ENCODE data around the gene SLC6A9.

SLC6A9 gene

DNA sequence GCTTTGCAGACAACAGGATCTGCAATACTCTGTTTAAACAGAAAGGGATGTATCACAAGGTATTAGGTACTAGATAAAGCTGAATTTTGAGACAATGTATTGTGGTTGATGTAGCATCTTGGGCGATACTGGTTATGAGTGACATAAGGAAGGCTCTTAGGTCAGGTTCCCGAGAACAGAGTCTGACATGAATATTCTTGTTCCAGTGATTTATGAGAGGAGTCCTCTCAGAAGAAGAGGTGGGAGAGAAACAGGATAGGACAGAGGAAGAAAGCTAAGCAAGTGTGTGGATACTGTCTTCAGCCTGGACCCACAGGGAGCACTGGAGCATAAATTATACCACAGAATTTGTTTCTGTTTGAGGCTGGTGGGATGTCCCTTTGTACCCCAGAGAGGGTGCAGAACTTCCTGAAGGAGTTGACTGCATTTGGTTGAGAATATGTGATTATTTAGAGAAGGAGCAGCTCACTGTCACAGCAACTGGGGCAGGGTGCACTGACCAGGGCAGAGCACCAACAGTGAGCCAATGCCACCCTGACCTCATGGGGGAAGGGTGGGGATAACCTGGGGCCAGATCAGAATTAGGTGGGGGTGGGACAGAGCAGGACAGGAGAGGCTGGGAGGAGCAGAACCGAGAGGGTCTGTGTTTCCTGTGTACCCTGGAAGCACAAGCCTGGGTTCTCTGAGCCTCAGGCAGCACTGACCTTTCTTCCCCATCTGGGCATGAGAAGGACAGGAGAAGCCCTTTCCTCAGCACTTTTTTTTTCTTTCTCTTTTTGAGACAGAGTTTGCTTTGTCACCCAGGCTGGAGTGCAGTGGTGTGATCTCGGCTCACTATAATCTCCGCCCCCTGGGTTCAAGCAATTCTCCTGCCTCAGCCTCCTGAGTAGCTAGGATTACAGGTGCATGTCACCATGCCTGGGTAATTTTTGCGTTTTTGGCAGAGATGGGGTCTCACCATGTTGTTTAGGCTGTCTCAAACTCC, 36.3 kb upstream of the SLC6A9 start:
- no peak for DNase-seq (ENCODE audit: low read depth, low spot score)

GRCh38 chr1:44062656-44063179, 31.5 kb upstream of the SLC6A9 start:
- Histone ChIP-seq H3K27me3 (ENCODE audit: control insufficient read depth, insufficient read depth, low read length) (no peaks in the 10 kb centered on the region), H3K27ac (ENCODE audit: low read length) (no peak overlapping the region), H3K4me3 (ENCODE audit: low read length) (no peak overlapping the region), H3K4me1 (ENCODE audit: control insufficient read depth, insufficient read depth, low read length) (no peaks in the 10 kb centered on the region), H3K36me3 (ENCODE audit: control insufficient read depth, insufficient read depth, low read length) (no peaks in the 10 kb centered on the region), H3K9me3 (ENCODE audit: control insufficient read depth, insufficient read depth, low read length) (no peaks in the 10 kb centered on the region)
- no CpG with 5 or more reads among the region's 5 CpGs for WGBS (ENCODE audit: insufficient coverage, insufficient read length)
- no peak for DNase-seq (ENCODE audit: low read depth, low spot score)

More for the DNA sequence above, 36.3 kb upstream of the SLC6A9 start:
- H3K27ac ChIP-seq (ENCODE audit: low read length) = no peak overlapping the region
- no peak overlapping the region for H3K4me3 ChIP-seq (ENCODE audit: low read length)
- no CpG with 5 or more reads among the region's 6 CpGs for WGBS (ENCODE audit: insufficient coverage, insufficient read length)
- H3K9me3 ChIP-seq (ENCODE audit: control insufficient read depth, insufficient read depth, low read length) = no peaks in the 10 kb centered on the region
- no peaks in the 10 kb centered on the region for H3K4me1 ChIP-seq (ENCODE audit: control insufficient read depth, insufficient read depth, low read length)
- no peaks in the 10 kb centered on the region for H3K36me3 ChIP-seq (ENCODE audit: control insufficient read depth, insufficient read depth, low read length)
- H3K27me3 ChIP-seq (ENCODE audit: control insufficient read depth, insufficient read depth, low read length) = no peaks in the 10 kb centered on the region

- Histone ChIP-seq H3K27ac (ENCODE audit: low read length) (no peak overlapping the region), H3K4me1 (ENCODE audit: control insufficient read depth, insufficient read depth, low read length) (no peaks in the 10 kb centered on the region), H3K36me3 (ENCODE audit: control insufficient read depth, insufficient read depth, low read length) (no peaks in the 10 kb centered on the region), H3K4me3 (ENCODE audit: low read length) (no peak overlapping the region), H3K27me3 (ENCODE audit: control insufficient read depth, insufficient read depth, low read length) (0 out of 2 replicates have a peak, but pooled peaks cover 2% of the 10 kb centered on the region), H3K9me3 (ENCODE audit: control insufficient read depth, insufficient read depth, low read length) (no peaks in the 10 kb centered on the region)
- no CpG with 5 or more reads among the region's 2 CpGs for WGBS (ENCODE audit: insufficient coverage, insufficient read length)
- DNase-seq (ENCODE audit: low read depth, low spot score) = no peak
Measured at GRCh38 chr1:44061857-44062256, 30.6 kb upstream of the SLC6A9 start.

DNA sequence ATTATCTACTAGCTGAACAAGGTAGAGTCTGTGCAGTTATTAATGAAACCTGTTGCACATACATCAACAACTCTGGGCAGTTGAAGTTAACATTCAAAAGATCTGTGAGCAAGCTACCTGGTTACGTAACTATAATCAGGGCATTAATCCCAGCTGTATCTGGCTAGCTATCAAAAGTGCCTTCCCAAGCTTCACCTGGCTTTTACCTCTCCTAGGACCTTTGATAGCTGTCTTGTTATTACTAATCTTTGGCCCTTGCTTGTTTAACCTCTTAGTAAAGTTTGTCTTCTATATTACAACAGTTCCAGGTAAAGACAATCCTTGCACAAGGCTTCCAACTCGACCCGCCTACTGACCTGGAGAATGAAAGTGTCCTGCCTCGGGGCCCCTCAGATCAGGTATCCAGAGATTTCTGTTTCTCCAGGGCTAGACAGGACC, 29.6 kb upstream of the SLC6A9 start:
- Histone ChIP-seq H3K36me3 (ENCODE audit: control insufficient read depth, insufficient read depth, low read length) (no peaks in the 10 kb centered on the region), H3K4me1 (ENCODE audit: control insufficient read depth, insufficient read depth, low read length) (no peaks in the 10 kb centered on the region), H3K4me3 (ENCODE audit: low read length) (no peak overlapping the region), H3K27me3 (ENCODE audit: control insufficient read depth, insufficient read depth, low read length) (0 out of 2 replicates have a peak, but pooled peaks cover 2% of the 10 kb centered on the region), H3K27ac (ENCODE audit: low read length) (no peak overlapping the region), H3K9me3 (ENCODE audit: control insufficient read depth, insufficient read depth, low read length) (no peaks in the 10 kb centered on the region)
- WGBS (ENCODE audit: insufficient coverage, insufficient read length) = no CpG with 5 or more reads among the region's 4 CpGs
- DNase-seq (ENCODE audit: low read depth, low spot score) = no peak

DNA sequence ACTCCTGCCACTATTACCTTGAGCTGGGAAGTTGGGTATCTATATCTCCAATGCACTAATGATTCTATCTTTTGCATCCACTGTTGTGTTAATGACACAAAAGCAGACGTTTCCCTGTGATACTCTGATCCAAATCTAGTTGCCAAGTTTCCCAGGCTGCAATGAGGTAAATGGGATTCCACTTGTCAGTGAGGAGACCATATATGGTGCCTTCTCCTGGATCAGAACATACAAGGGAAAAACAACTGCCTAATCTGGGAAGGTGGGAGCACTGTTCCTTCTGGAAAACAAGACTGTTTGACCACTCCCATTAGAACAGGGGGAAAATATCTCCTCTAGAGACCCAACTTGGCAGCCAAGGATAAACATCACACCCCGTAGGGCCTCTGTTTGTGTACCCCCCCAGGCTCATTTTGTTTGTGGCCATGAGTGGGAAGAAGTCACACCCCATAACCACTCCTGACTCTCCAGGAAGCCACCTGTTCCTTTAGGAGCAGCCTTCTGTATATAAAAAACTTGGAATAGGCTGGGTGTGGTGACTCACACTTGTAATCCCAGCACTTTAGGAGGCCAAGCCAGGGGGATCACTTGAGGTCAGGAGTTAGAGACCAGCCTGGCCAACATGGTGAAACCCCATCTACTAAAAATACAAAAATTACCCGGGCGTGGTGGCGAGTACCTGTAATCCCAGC, 28.5 kb upstream of the SLC6A9 start:
- no CpG with 5 or more reads among the region's 5 CpGs for WGBS (ENCODE audit: insufficient coverage, insufficient read length)
- Histone ChIP-seq H3K27me3 (ENCODE audit: control insufficient read depth, insufficient read depth, low read length) (0 out of 2 replicates have a peak, but pooled peaks cover 2% of the 10 kb centered on the region), H3K36me3 (ENCODE audit: control insufficient read depth, insufficient read depth, low read length) (no peaks in the 10 kb centered on the region), H3K4me3 (ENCODE audit: low read length) (no peak overlapping the region), H3K4me1 (ENCODE audit: control insufficient read depth, insufficient read depth, low read length) (no peaks in the 10 kb centered on the region), H3K9me3 (ENCODE audit: control insufficient read depth, insufficient read depth, low read length) (no peaks in the 10 kb centered on the region), H3K27ac (ENCODE audit: low read length) (no peak overlapping the region)
- DNase-seq (ENCODE audit: low read depth, low spot score) = no peak

- WGBS (ENCODE audit: insufficient coverage, insufficient read length) = no CpG with 5 or more reads among the region's 1 CpG
- Histone ChIP-seq H3K27ac (ENCODE audit: low read length) (no peak overlapping the region), H3K9me3 (ENCODE audit: control insufficient read depth, insufficient read depth, low read length) (no peaks in the 10 kb centered on the region), H3K36me3 (ENCODE audit: control insufficient read depth, insufficient read depth, low read length) (no peaks in the 10 kb centered on the region), H3K4me1 (ENCODE audit: control insufficient read depth, insufficient read depth, low read length) (no peaks in the 10 kb centered on the region), H3K27me3 (ENCODE audit: control insufficient read depth, insufficient read depth, low read length) (0 out of 2 replicates have a peak, but pooled peaks cover 2% of the 10 kb centered on the region), H3K4me3 (ENCODE audit: low read length) (no peak overlapping the region)
- no peak for DNase-seq (ENCODE audit: low read depth, low spot score)
Measured at GRCh38 chr1:44059212-44059611, 27.9 kb upstream of the SLC6A9 start.

DNA sequence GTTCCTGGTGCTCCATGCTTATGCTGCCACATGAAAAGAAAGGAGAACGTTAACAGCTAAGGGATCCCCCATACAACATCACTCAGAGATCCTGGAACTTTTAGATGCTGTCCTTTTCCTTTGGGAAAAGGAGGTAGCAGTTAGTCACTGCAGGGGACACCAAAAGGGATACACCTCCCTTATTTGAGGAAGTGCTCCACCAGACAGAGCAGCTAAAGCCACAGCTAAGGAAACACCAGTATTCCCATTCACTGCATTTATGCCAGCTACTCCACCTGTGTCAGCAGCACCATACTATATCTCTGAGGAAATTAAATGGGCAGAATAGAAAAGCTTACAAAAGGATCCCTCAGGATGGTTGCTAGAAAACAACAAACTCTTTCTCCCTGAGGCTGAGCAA, 26.0 kb upstream of the SLC6A9 start:
- Histone ChIP-seq H3K36me3 (ENCODE audit: control insufficient read depth, insufficient read depth, low read length) (no peaks in the 10 kb centered on the region), H3K4me1 (ENCODE audit: control insufficient read depth, insufficient read depth, low read length) (no peaks in the 10 kb centered on the region)
- WGBS (ENCODE audit: insufficient coverage, insufficient read length) = no CpG with 5 or more reads among the region's 1 CpG

DNA sequence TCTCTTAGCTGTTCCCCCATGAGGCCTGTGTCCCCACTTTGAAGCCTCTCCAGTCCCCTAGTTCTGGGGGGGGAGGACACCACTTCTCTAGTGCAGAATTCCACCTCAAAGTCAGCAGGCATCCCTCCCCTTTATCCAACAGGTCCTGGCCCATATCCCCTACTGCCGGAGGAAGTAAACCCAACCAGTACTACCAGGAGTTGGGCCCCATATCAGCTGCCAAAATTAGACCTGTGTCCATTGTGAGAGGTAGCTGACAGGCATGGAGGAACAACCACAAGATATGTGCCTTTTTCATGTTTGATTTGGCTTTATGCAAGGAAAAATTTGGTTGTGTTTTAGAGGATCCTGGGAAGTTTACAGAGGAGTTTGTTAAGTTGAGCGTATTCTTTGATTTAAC, 22.1 kb upstream of the SLC6A9 start:
- Histone ChIP-seq H3K36me3 (ENCODE audit: control insufficient read depth, insufficient read depth, low read length) (no peaks in the 10 kb centered on the region), H3K27ac (ENCODE audit: low read length) (no peak overlapping the region), H3K4me3 (ENCODE audit: low read length) (no peak overlapping the region), H3K9me3 (ENCODE audit: control insufficient read depth, insufficient read depth, low read length) (no peaks in the 10 kb centered on the region), H3K27me3 (ENCODE audit: control insufficient read depth, insufficient read depth, low read length) (0 out of 2 replicates have a peak, but pooled peaks cover 2% of the 10 kb centered on the region), H3K4me1 (ENCODE audit: control insufficient read depth, insufficient read depth, low read length) (no peaks in the 10 kb centered on the region)
- WGBS (ENCODE audit: insufficient coverage, insufficient read length) = no CpG with 5 or more reads among the region's 2 CpGs
- DNase-seq (ENCODE audit: low read depth, low spot score) = no peak

More for the DNA sequence above, 26.0 kb upstream of the SLC6A9 start:
- H3K27ac ChIP-seq (ENCODE audit: low read length) = no peak overlapping the region
- H3K9me3 ChIP-seq (ENCODE audit: control insufficient read depth, insufficient read depth, low read length) = no peaks in the 10 kb centered on the region
- H3K4me3 ChIP-seq (ENCODE audit: low read length) = no peak overlapping the region
- no peak for DNase-seq (ENCODE audit: low read depth, low spot score)
- 0 out of 2 replicates have a peak, but pooled peaks cover 2% of the 10 kb centered on the region for H3K27me3 ChIP-seq (ENCODE audit: control insufficient read depth, insufficient read depth, low read length)

DNA sequence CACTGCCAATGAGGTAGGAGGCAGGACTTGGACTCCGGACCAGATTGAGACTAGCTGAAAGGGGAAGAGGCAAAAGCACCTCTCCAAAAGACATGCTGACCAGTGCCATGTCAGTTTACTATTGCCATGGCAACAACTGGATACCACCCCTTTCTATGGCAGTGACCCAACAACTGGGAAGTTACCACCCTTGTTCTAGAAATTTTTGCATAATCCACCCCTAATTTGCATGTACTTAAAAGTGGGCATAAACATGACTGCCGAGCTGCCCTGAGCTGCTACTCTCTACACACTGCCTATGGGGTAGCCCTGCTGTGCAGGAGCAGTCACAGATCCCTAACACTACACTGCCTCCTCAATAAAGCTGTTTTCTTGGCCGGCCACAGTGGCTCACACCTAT, 19.0 kb upstream of the SLC6A9 start:
- no peaks in the 10 kb centered on the region for H3K27me3 ChIP-seq (ENCODE audit: control insufficient read depth, insufficient read depth, low read length)
- no peak overlapping the region for H3K4me3 ChIP-seq (ENCODE audit: low read length)
- H3K9me3 ChIP-seq (ENCODE audit: control insufficient read depth, insufficient read depth, low read length) = no peaks in the 10 kb centered on the region
- no peak overlapping the region for H3K27ac ChIP-seq (ENCODE audit: low read length)
- no peaks in the 10 kb centered on the region for H3K4me1 ChIP-seq (ENCODE audit: control insufficient read depth, insufficient read depth, low read length)
- H3K36me3 ChIP-seq (ENCODE audit: control insufficient read depth, insufficient read depth, low read length) = no peaks in the 10 kb centered on the region
- no CpG with 5 or more reads among the region's 3 CpGs for WGBS (ENCODE audit: insufficient coverage, insufficient read length)
- DNase-seq (ENCODE audit: low read depth, low spot score) = no peak

DNA sequence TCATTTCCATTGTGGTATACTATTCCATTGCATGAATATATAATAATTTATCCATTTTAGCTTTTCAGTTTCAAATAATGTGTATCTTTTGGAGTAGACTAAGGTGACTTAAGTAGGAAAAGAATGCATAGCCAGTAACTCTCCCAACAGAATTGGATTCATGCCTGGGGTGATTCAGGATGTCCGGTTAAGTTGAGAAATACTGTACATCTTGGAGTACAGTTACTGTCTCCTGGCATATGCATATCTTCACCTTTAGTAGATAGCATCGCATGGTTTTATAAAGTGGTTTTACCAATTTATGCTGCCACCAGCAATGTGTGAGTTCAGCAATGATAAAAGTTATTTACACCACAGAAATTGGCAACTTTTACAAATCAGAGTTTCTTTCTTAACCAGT, 18.6 kb upstream of the SLC6A9 start:
- Histone ChIP-seq H3K36me3 (ENCODE audit: control insufficient read depth, insufficient read depth, low read length) (no peaks in the 10 kb centered on the region), H3K27ac (ENCODE audit: low read length) (no peak overlapping the region), H3K4me3 (ENCODE audit: low read length) (no peak overlapping the region), H3K4me1 (ENCODE audit: control insufficient read depth, insufficient read depth, low read length) (no peaks in the 10 kb centered on the region), H3K9me3 (ENCODE audit: control insufficient read depth, insufficient read depth, low read length) (no peaks in the 10 kb centered on the region), H3K27me3 (ENCODE audit: control insufficient read depth, insufficient read depth, low read length) (no peaks in the 10 kb centered on the region)
- no CpG with 5 or more reads among the region's 2 CpGs for WGBS (ENCODE audit: insufficient coverage, insufficient read length)
- DNase-seq (ENCODE audit: low read depth, low spot score) = no peak
